ENCODE results near the gene SLC43A2.

The SLC43A2 gene

GRCh38 chr17:1555651-1556471 lies 72.8 kb downstream of the SLC43A2 start:
- Histone ChIP-seq H4K91ac (ENCODE audit: low read depth, low read length, poor library complexity) (no peak overlapping the region), H3K4me3 (ENCODE audit: low read length in 2 of 2) (no peak overlapping the region), H2AFZ (ENCODE audit: low read length) (no peak overlapping the region), H2BK12ac (ENCODE audit: low read length) (no peak overlapping the region), H3K9ac (ENCODE audit: low read depth, low read length, poor library complexity) (no peak overlapping the region), H2AK5ac (ENCODE audit: low read depth, low read length) (no peak overlapping the region), H3K27me3 (ENCODE audit: control insufficient read depth in 3 of 3, insufficient read depth in 3 of 3, low read depth in 1 of 3, low read length in 3 of 3) (no peaks in the 10 kb centered on the region), H3K27ac (replicated peaks; ENCODE audit: low read length) (no peak overlapping the region), H3K4me1 (ENCODE audit: control insufficient read depth in 2 of 2, insufficient read depth in 1 of 2, low read depth in 1 of 2, low read length in 2 of 2) (peaks cover 12 to 19% of the 10 kb centered on the region in 2 donors), H3K79me1 (ENCODE audit: low read depth, low read length) (peaks cover 13% of the 10 kb centered on the region), H3K4me2 (ENCODE audit: insufficient read depth, low read length, poor library complexity, severe bottlenecking) (no peak overlapping the region), H3K18ac (ENCODE audit: low read length) (no peak overlapping the region), H3K23ac (ENCODE audit: low read depth, low read length, poor library complexity) (no peak overlapping the region), H2BK15ac (ENCODE audit: low read length) (no peak overlapping the region), H3K4ac (ENCODE audit: low read length) (no peak overlapping the region), H3K36me3 (replicated peaks in 1 of 2; ENCODE audit: control insufficient read depth in 2 of 2, insufficient read depth in 2 of 2, low read length in 2 of 2) (peaks cover 13 to 73% of the 10 kb centered on the region in 2 donors), H2BK5ac (ENCODE audit: low read length) (no peak overlapping the region), H3K14ac (ENCODE audit: low read length) (no peak overlapping the region), H4K8ac (ENCODE audit: low read depth, low read length) (no peak overlapping the region), H3K9me3 (replicated peaks in 1 of 2; ENCODE audit: control insufficient read depth in 2 of 2, insufficient read depth in 1 of 2, low read depth in 1 of 2, low read length in 2 of 2) (no peaks in the 10 kb centered on the region), H2BK120ac (ENCODE audit: low read depth, low read length) (no peak overlapping the region)
- no CpG with 5 or more reads among the region's 15 CpGs for WGBS, 2 donors (ENCODE audit: extremely low coverage in 2 of 2, insufficient read length in 2 of 2, insufficient replicate concordance in 1 of 2)
- DNase-seq (ENCODE audit: low spot score): no peak

GRCh38 chr17:1554751-1555540 lies 73.7 kb downstream of the SLC43A2 start:
- Histone ChIP-seq H2BK120ac (ENCODE audit: low read depth, low read length) (no peak overlapping the region), H2BK15ac (ENCODE audit: low read length) (no peak overlapping the region), H4K8ac (ENCODE audit: low read depth, low read length) (no peak overlapping the region), H3K4me2 (ENCODE audit: insufficient read depth, low read length, poor library complexity, severe bottlenecking) (no peak overlapping the region), H3K9ac (ENCODE audit: low read depth, low read length, poor library complexity) (no peak overlapping the region), H3K14ac (ENCODE audit: low read length) (no peak overlapping the region), H3K9me3 (replicated peaks in 1 of 2; ENCODE audit: control insufficient read depth in 2 of 2, insufficient read depth in 1 of 2, low read depth in 1 of 2, low read length in 2 of 2) (no peaks in the 10 kb centered on the region), H3K27ac (replicated peaks; ENCODE audit: low read length) (no peak overlapping the region), H3K4ac (ENCODE audit: low read length) (no peak overlapping the region), H2BK12ac (ENCODE audit: low read length) (no peak overlapping the region), H3K4me3 (ENCODE audit: low read length in 2 of 2) (no peak overlapping the region), H2AFZ (ENCODE audit: low read length) (no peak overlapping the region), H3K27me3 (ENCODE audit: control insufficient read depth in 3 of 3, insufficient read depth in 3 of 3, low read depth in 1 of 3, low read length in 3 of 3) (no peaks in the 10 kb centered on the region), H3K79me1 (ENCODE audit: low read depth, low read length) (peaks cover 8% of the 10 kb centered on the region), H2BK5ac (ENCODE audit: low read length) (no peak overlapping the region), H3K36me3 (replicated peaks in 1 of 2; ENCODE audit: control insufficient read depth in 2 of 2, insufficient read depth in 2 of 2, low read length in 2 of 2) (peaks cover 18 to 82% of the 10 kb centered on the region in 2 donors), H3K18ac (ENCODE audit: low read length) (no peak overlapping the region), H4K91ac (ENCODE audit: low read depth, low read length, poor library complexity) (no peak overlapping the region), H3K4me1 (ENCODE audit: control insufficient read depth in 2 of 2, insufficient read depth in 1 of 2, low read depth in 1 of 2, low read length in 2 of 2) (peaks cover 5 to 12% of the 10 kb centered on the region in 2 donors), H2AK5ac (ENCODE audit: low read depth, low read length) (no peak overlapping the region), H3K23ac (ENCODE audit: low read depth, low read length, poor library complexity) (no peak overlapping the region)
- no CpG with 5 or more reads among the region's 9 CpGs for WGBS, 2 donors (ENCODE audit: extremely low coverage in 2 of 2, insufficient read length in 2 of 2, insufficient replicate concordance in 1 of 2)
- no peak for DNase-seq (ENCODE audit: low spot score)

- no peak overlapping the region for H4K8ac ChIP-seq (ENCODE audit: low read depth, low read length)
- H3K18ac ChIP-seq (ENCODE audit: low read length): no peak overlapping the region
- no peak overlapping the region for H2BK12ac ChIP-seq (ENCODE audit: low read length)
- H3K23ac ChIP-seq (ENCODE audit: low read depth, low read length, poor library complexity): no peak overlapping the region
- H3K4ac ChIP-seq (ENCODE audit: low read length): no peak overlapping the region
- peak overlapping the region; percentile 32 for H3K9ac ChIP-seq (ENCODE audit: low read depth, low read length, poor library complexity)
- no peak overlapping the region for H3K4me3 ChIP-seq (ENCODE audit: low read length in 2 of 2)
- no peaks in the 10 kb centered on the region for H3K9me3 ChIP-seq (replicated peaks in 1 of 2; ENCODE audit: control insufficient read depth in 2 of 2, insufficient read depth in 1 of 2, low read depth in 1 of 2, low read length in 2 of 2)
- no peak overlapping the region for H3K14ac ChIP-seq (ENCODE audit: low read length)
- no peak overlapping the region for H2BK15ac ChIP-seq (ENCODE audit: low read length)
- no peak overlapping the region for H3K4me2 ChIP-seq (ENCODE audit: insufficient read depth, low read length, poor library complexity, severe bottlenecking)
- no peaks in the 10 kb centered on the region for H3K27me3 ChIP-seq (ENCODE audit: control insufficient read depth in 3 of 3, insufficient read depth in 3 of 3, low read depth in 1 of 3, low read length in 3 of 3)
- H2AK5ac ChIP-seq (ENCODE audit: low read depth, low read length): no peak overlapping the region
- WGBS, 2 donors (ENCODE audit: extremely low coverage in 2 of 2, insufficient read length in 2 of 2, insufficient replicate concordance in 1 of 2): no CpG with 5 or more reads among the region's 12 CpGs
- H4K91ac ChIP-seq (ENCODE audit: low read depth, low read length, poor library complexity): no peak overlapping the region
- no peak overlapping the region for H2AFZ ChIP-seq (ENCODE audit: low read length)
- peaks cover 21 to 89% of the 10 kb centered on the region in 2 donors for H3K36me3 ChIP-seq (replicated peaks in 1 of 2; ENCODE audit: control insufficient read depth in 2 of 2, insufficient read depth in 2 of 2, low read length in 2 of 2)
- peaks cover 0 to 3% of the 10 kb centered on the region in 2 donors for H3K4me1 ChIP-seq (ENCODE audit: control insufficient read depth in 2 of 2, insufficient read depth in 1 of 2, low read depth in 1 of 2, low read length in 2 of 2)
- no peak overlapping the region for H2BK5ac ChIP-seq (ENCODE audit: low read length)
- H3K27ac ChIP-seq (replicated peaks; ENCODE audit: low read length): no peak overlapping the region
- H2BK120ac ChIP-seq (ENCODE audit: low read depth, low read length): no peak overlapping the region
- H3K79me1 ChIP-seq (ENCODE audit: low read depth, low read length): peaks cover 6% of the 10 kb centered on the region
- no peak for DNase-seq (ENCODE audit: low spot score)
These were observed 75.0 kb downstream of the SLC43A2 start for GRCh38 chr17:1553354-1554266.
